ENCODE results near the gene NEDD4L.

NEDD4L gene

DNA sequence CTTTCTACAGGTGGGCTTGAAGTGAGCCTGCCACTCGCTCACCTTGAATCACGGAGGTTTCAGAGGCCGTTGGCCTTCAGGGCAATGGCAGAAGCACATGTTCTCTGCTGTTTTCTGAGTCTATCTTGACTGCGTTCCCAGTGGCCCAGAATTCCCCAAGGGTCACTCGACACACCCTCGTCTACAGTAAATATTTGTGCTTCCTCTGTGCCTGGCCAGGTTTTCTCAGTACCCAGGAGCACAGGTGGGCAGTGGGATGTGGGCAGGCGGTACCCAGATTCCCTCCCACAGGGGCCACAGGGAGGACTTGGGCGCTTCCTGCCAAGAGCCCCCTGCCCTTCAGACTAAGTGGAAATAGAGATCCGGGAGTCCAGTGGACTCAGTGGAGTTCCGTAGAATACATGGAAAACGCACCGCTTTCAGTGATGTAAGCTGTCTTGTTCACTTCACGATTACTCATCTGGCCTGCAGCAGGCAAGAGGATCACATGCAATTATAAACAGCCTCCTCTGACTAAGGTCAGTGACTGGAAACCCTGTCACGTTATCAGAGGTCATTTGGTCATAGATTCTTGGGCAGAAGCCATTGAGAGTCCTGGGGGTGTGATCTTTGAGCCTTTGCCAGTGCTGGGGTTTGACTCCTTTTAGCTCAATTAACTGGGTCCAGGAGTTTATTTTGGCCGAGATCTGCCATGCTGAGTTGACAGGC lies 179.8 kb downstream of the NEDD4L start:
- Histone ChIP-seq H3K36me3 (replicated peaks) (no peaks in the 10 kb centered on the region), H3K4me3 (ENCODE audit: low read depth, low read length) (peak overlapping the region; percentile 66), H3K27me3 (replicated peaks) (no peaks in the 10 kb centered on the region), H3K27ac (peak overlapping the region; percentile 94)
- peak; percentile 87 for DNase-seq
- TF ChIP-seq, protein P1, sequence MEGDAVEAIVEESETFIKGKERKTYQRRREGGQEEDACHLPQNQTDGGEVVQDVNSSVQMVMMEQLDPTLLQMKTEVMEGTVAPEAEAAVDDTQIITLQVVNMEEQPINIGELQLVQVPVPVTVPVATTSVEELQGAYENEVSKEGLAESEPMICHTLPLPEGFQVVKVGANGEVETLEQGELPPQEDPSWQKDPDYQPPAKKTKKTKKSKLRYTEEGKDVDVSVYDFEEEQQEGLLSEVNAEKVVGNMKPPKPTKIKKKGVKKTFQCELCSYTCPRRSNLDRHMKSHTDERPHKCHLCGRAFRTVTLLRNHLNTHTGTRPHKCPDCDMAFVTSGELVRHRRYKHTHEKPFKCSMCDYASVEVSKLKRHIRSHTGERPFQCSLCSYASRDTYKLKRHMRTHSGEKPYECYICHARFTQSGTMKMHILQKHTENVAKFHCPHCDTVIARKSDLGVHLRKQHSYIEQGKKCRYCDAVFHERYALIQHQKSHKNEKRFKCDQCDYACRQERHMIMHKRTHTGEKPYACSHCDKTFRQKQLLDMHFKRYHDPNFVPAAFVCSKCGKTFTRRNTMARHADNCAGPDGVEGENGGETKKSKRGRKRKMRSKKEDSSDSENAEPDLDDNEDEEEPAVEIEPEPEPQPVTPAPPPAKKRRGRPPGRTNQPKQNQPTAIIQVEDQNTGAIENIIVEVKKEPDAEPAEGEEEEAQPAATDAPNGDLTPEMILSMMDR (IDR thresholded peaks at IDR 0.05; ENCODE audit: low read depth, low read length, missing control alignments): no peak
- in situ Hi-C loops (cut with HindIII; ENCODE audit: low pct_ligation_motif_present, low sequenced_read_pairs): no loop called here

DNA sequence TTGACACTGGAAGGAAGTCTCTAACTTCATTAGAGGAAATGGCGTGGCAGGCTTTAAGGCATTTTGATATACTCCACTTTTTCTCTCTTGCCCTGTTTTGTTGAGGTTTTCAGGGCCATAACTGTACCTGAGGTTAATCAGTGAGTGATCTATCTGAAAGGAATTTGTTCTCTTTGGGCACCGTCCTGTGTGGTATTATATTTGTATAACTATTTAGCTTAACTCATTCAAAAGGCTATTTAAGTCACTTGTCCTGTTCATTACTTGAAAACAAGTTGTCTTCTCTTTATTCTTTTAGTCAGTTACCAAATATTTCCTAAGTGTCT lies 180.4 kb downstream of the NEDD4L start:
- H3K27me3 ChIP-seq (replicated peaks): no peaks in the 10 kb centered on the region
- H3K36me3 ChIP-seq (replicated peaks): no peaks in the 10 kb centered on the region
- H3K27ac ChIP-seq: peak overlapping the region; percentile 94
- H3K4me3 ChIP-seq (ENCODE audit: low read depth, low read length): peak overlapping the region; percentile 66
- in situ Hi-C loops (cut with HindIII; ENCODE audit: low pct_ligation_motif_present, low sequenced_read_pairs): no loop called here
- TF ChIP-seq, protein P1 (IDR thresholded peaks at IDR 0.05; ENCODE audit: low read depth, low read length, missing control alignments): no peak
- DNase-seq: no peak

DNA sequence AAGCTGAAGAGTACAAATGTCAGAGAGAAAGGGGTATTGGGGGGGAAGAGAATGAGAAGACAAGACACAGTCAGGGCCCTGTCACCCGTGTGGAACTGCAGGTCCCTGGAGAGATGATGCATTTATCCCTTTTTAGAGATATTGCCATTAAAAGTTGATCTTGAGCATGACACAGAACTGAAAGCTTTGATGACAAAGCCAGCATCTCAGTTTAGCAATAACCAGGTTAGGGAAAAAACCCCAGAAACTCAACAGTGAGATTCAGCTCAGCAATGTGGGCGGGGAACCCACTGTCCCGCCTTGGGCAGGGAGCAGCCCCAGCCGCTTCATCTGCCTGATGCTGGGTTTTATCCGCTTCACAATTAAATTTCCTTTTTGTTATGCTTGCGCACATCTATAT lies 181.1 kb downstream of the NEDD4L start:
- Histone ChIP-seq H3K27me3 (replicated peaks) (no peaks in the 10 kb centered on the region), H3K36me3 (replicated peaks) (no peaks in the 10 kb centered on the region), H3K4me3 (ENCODE audit: low read depth, low read length) (no peak overlapping the region), H3K27ac (no peak overlapping the region)
- in situ Hi-C loops (cut with HindIII; ENCODE audit: low pct_ligation_motif_present, low sequenced_read_pairs): no loop called here
- TF ChIP-seq, protein P1 (IDR thresholded peaks at IDR 0.05; ENCODE audit: low read depth, low read length, missing control alignments): no peak
- no peak for DNase-seq

DNA sequence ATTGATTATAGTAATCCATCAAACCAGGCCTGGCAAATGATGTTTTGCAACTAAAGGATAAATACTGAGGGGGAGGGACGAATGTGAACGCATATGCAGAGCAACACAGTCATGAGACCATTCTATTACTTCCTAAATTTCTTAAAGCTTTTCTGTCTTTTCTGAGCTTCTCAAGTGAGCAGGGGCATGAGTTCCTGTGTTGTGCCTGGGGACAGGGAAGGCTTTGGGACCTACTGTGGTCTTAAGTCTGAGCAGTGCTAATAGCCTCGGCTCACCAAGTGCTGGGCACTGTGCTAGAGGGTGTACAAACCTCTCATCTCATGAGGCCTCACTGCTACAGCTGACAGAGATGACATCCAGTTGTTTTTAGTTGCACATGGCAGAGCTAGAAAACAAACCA lies 182.4 kb downstream of the NEDD4L start:
- TF ChIP-seq, protein P1 (IDR thresholded peaks at IDR 0.05; ENCODE audit: low read depth, low read length, missing control alignments): no peak
- no peak overlapping the region for H3K4me3 ChIP-seq (ENCODE audit: low read depth, low read length)
- H3K36me3 ChIP-seq (replicated peaks): peaks cover 2% of the 10 kb centered on the region
- no peak for DNase-seq
- no peaks in the 10 kb centered on the region for H3K27me3 ChIP-seq (replicated peaks)
- in situ Hi-C loops (cut with HindIII; ENCODE audit: low pct_ligation_motif_present, low sequenced_read_pairs): no loop called here
- H3K27ac ChIP-seq: no peak overlapping the region

DNA sequence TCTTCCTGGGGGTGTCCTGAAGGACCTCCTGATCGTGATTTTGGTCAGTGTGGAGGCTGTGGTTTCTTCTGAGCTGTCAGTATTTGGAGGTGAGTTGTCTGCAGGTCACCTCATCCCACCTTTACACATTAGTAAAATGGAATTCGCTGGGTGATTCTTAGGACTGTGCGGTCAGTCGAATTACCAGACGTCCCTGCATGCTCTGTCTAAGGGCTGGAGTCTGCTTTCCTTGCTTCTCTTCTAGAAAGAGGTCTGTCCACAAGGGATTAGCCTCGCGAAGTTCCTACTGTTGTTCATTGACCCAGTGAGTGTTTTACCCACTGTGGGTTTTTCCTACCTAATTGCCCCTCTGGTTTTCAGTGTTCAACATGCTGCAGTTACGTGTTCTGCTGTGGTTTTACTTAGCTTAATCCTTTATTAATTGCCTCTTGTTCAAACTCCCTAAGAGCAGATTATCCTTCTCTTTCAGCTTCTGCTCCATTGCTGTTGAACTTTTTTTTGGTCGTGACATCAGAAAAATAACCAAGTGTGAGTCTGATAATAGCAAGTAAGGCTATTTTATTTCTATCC lies 183.4 kb downstream of the NEDD4L start:
- no peak for DNase-seq
- Histone ChIP-seq H3K4me3 (ENCODE audit: low read depth, low read length) (no peak overlapping the region), H3K27ac (no peak overlapping the region), H3K36me3 (replicated peaks) (peaks cover 2% of the 10 kb centered on the region), H3K27me3 (replicated peaks) (no peaks in the 10 kb centered on the region)
- in situ Hi-C loops (cut with HindIII; ENCODE audit: low pct_ligation_motif_present, low sequenced_read_pairs): no loop called here
- TF ChIP-seq, protein P1 (IDR thresholded peaks at IDR 0.05; ENCODE audit: low read depth, low read length, missing control alignments): no peak

DNA sequence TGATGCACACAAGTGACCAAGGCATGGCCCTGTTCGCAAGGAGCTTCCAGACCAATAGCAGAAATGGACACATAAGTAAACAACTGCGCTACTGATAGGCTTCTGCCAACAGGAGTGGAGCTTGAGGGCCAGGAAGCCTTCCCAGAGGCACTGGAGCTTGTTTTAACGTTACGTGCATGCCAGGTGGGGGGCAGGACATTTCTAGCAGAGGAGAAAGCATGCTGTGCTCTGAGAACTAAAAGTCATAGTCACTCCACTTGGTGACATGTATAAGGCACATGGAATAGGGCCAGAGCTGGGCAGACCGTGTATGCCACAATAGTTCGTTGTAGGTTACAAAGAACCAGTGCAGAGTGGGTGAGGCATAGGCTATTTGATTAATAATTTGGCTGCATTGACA lies 184.2 kb downstream of the NEDD4L start:
- Histone ChIP-seq H3K27ac (no peak overlapping the region), H3K27me3 (replicated peaks) (no peaks in the 10 kb centered on the region), H3K36me3 (replicated peaks) (peaks cover 2% of the 10 kb centered on the region), H3K4me3 (ENCODE audit: low read depth, low read length) (no peak overlapping the region)
- in situ Hi-C loops (cut with HindIII; ENCODE audit: low pct_ligation_motif_present, low sequenced_read_pairs): no loop called here
- TF ChIP-seq, protein P1 (IDR thresholded peaks at IDR 0.05; ENCODE audit: low read depth, low read length, missing control alignments): no peak
- DNase-seq: no peak

Data from brain microvascular endothelial cell (primary cell).